ENCODE results near the gene ALMS1.
"Not testable (repeated sequence)": the region's sequence is repeated elsewhere in the genome, so short reads cannot be mapped to it uniquely, and the experiment has no call there.

DNA sequence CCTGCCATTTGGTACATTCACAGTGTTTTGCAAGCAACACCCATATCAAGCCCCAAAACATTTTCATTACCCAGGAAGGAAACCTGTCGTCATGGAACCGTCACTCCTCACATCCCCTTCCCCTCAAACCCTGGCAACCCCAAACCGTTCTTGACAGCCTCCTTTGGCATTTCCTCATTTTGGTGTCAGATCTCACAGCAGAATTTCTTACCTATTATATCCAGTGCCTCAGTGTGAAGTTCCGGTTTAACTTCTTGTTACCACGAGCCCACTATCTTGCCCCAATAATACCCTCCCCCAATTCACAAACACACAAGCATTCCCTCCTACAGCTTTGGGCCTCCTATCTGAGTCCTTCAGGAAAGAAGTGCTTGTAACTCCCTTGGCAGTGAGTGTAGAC is 240.6 kb downstream of the ALMS1 start:
- TF ChIP-seq, protein P1, sequence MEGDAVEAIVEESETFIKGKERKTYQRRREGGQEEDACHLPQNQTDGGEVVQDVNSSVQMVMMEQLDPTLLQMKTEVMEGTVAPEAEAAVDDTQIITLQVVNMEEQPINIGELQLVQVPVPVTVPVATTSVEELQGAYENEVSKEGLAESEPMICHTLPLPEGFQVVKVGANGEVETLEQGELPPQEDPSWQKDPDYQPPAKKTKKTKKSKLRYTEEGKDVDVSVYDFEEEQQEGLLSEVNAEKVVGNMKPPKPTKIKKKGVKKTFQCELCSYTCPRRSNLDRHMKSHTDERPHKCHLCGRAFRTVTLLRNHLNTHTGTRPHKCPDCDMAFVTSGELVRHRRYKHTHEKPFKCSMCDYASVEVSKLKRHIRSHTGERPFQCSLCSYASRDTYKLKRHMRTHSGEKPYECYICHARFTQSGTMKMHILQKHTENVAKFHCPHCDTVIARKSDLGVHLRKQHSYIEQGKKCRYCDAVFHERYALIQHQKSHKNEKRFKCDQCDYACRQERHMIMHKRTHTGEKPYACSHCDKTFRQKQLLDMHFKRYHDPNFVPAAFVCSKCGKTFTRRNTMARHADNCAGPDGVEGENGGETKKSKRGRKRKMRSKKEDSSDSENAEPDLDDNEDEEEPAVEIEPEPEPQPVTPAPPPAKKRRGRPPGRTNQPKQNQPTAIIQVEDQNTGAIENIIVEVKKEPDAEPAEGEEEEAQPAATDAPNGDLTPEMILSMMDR (IDR thresholded peaks at IDR 0.05; ENCODE audit: low read depth, low read length, poor library complexity, severe bottlenecking) = not testable (repeated sequence)
- not testable (repeated sequence) for TF ChIP-seq EZH2phosphoT487 (IDR thresholded peaks at IDR 0.05; ENCODE audit: borderline replicate concordance, low read length)

All from DOHH2 (cell line).